IMR-90 (cell line): ENCODE data around the gene RSPO4. TPM values are rescaled to one million over a fixed set of nuclear protein-coding genes. Genes with fewer than 3 reads are reported as not detected.

Source experiments
- ATAC-seq: fragments of 200-7000 bp; cut with Tn5 transposase; 2 replicates; pipeline ENCODE4 v1.9.1; 2020; ENCODE audit warnings: low read depth, mild to moderate bottlenecking, moderate library complexity
- BruUV-seq: library from RNA; stranded (reverse); fragments of 400-500 nt; replicated peaks from 2 replicates; lab custom pipeline; 2021; lab: Mats Ljungman, UMichigan
- CTCF ChIA-PET: fragments of 300-600 bp; formaldehyde crosslinking; extraction: SDS; loops from one replicate; lab custom pipeline; 2021; ENCODE audit warnings: antibody characterized with exemption; lab: Yijun Ruan, JAX
- POLR2A ChIA-PET: fragments of 300-600 bp; sonication (Branson Sonifier 250); formaldehyde crosslinking; loops from one replicate; lab custom pipeline; 2022; ENCODE audit warnings: antibody characterized with exemption; ENCODE audit not compliant: unreplicated experiment; lab: Charles Lee
- DNase-seq: peaks from one replicate; pipeline ENCODE4 v3.0.0; 2013
- H2AFZ ChIP-seq: replicated peaks from 2 replicates; pipeline ENCODE3; 2013; ENCODE audit warnings: low read length, mild to moderate bottlenecking; ENCODE audit not compliant: poor library complexity
- H2AK5ac ChIP-seq: 2 replicates; pipeline ENCODE4 v1.6.1; 2013; ENCODE audit warnings: low read depth, low read length, inconsistent platforms
- H2AK9ac ChIP-seq: replicated peaks from 2 replicates; pipeline ENCODE3; 2013; ENCODE audit warnings: mild to moderate bottlenecking, low read depth, low read length, moderate library complexity; ENCODE audit not compliant: poor library complexity
- H2BK120ac ChIP-seq: 2 replicates; pipeline ENCODE4 v1.6.1; 2013; ENCODE audit warnings: low read depth, low read length, inconsistent platforms
- H2BK15ac ChIP-seq: 3 replicates; pipeline ENCODE4 v1.6.1; 2013; ENCODE audit warnings: low read depth, low read length, inconsistent platforms
- H2BK20ac ChIP-seq: 2 replicates; pipeline ENCODE4 v1.6.1; 2013; ENCODE audit warnings: low read depth, mild to moderate bottlenecking, inconsistent platforms, low read length, moderate library complexity
- H2BK5ac ChIP-seq: 2 replicates; pipeline ENCODE4 v1.6.1; 2013; ENCODE audit warnings: mild to moderate bottlenecking, low read depth, low read length, inconsistent platforms; ENCODE audit not compliant: poor library complexity, severe bottlenecking
- H3K14ac ChIP-seq: replicated peaks from 2 replicates; pipeline ENCODE4 v1.6.1; 2013; ENCODE audit warnings: low read depth, low read length, inconsistent platforms
- H3K18ac ChIP-seq: 2 replicates; pipeline ENCODE4 v1.6.1; 2013; ENCODE audit warnings: low read depth, low read length, control low read depth
- H3K23ac ChIP-seq: 2 replicates; pipeline ENCODE4 v1.6.1; 2013; ENCODE audit warnings: low read depth, low read length, inconsistent platforms
- H3K27ac ChIP-seq: 2 replicates; pipeline ENCODE4 v1.5.1; 2013; ENCODE audit warnings: mild to moderate bottlenecking, control low read depth, low read length; ENCODE audit not compliant: insufficient read depth
- H3K27me3 ChIP-seq: 2 replicates; pipeline ENCODE4 v1.6.1; 2013; ENCODE audit warnings: low read length; ENCODE audit not compliant: control insufficient read depth, insufficient read depth
- H3K36me3 ChIP-seq: 2 replicates; pipeline ENCODE4 v1.6.1; 2013; ENCODE audit warnings: low read length, mixed read lengths; ENCODE audit not compliant: control insufficient read depth, insufficient read depth
- H3K4ac ChIP-seq: 2 replicates; pipeline ENCODE4 v1.6.1; 2013; ENCODE audit warnings: low read depth, low read length, inconsistent platforms
- H3K4me1 ChIP-seq: 2 replicates; pipeline ENCODE4 v1.6.1; 2013; ENCODE audit warnings: low read length, mixed read lengths; ENCODE audit not compliant: control insufficient read depth, insufficient read depth
- H3K4me2 ChIP-seq: 2 replicates; pipeline ENCODE4 v1.6.1; 2013; ENCODE audit warnings: low read depth, mild to moderate bottlenecking, control low read depth, low read length, moderate library complexity
- H3K4me3 ChIP-seq: 2 replicates; pipeline ENCODE4 v1.5.1; 2013; ENCODE audit warnings: low read depth, mild to moderate bottlenecking, control low read depth, low read length, moderate library complexity; ENCODE audit not compliant: insufficient read depth
- H3K56ac ChIP-seq: 2 replicates; pipeline ENCODE4 v1.6.1; 2013; ENCODE audit warnings: low read length, inconsistent platforms; ENCODE audit not compliant: insufficient read depth; ENCODE audit errors: extremely low read depth
- H3K79me1 ChIP-seq, 2 experiments: 2 replicates each; pipeline ENCODE4 v1.6.1; 2013; ENCODE audit warnings: low read length in 2 of 2, inconsistent platforms in 1 of 2, low read depth in 1 of 2
- H3K9ac ChIP-seq: 2 replicates; pipeline ENCODE4 v1.6.1; 2013; ENCODE audit warnings: low read depth, low read length, control low read depth
- H3K9me1 ChIP-seq: 2 replicates; pipeline ENCODE4 v1.6.1; 2013; ENCODE audit warnings: low read length, inconsistent platforms; ENCODE audit not compliant: insufficient read depth
- H3K9me3 ChIP-seq: 2 replicates; pipeline ENCODE4 v1.6.1; 2013; ENCODE audit warnings: low read length; ENCODE audit not compliant: control insufficient read depth, insufficient read depth
- H4K20me1 ChIP-seq: 2 replicates; pipeline ENCODE4 v1.6.1; 2013; ENCODE audit warnings: low read length, inconsistent platforms; ENCODE audit not compliant: insufficient read depth
- H4K5ac ChIP-seq: 2 replicates; pipeline ENCODE4 v1.6.1; 2013; ENCODE audit warnings: mild to moderate bottlenecking, low read depth, low read length, control low read depth
- H4K8ac ChIP-seq, 2 experiments: 2 replicates each; pipeline ENCODE4 v1.6.1; 2013; ENCODE audit warnings: low read depth in 2 of 2, low read length in 2 of 2, control low read depth in 1 of 2, inconsistent platforms in 1 of 2
- H4K91ac ChIP-seq: 2 replicates; pipeline ENCODE4 v1.6.1; 2013; ENCODE audit warnings: low read depth, low read length, inconsistent platforms; ENCODE audit not compliant: insufficient read depth
- CEBPB ChIP-seq: IDR thresholded peaks from 2 replicates; pipeline ENCODE4 v1.6.1; 2012; ENCODE audit warnings: low read depth, low read length, improper control_type of control experiment
- MAFK ChIP-seq: IDR thresholded peaks from 2 replicates; pipeline ENCODE4 v1.6.1; 2012; ENCODE audit warnings: low read depth, low read length, improper control_type of control experiment
- MAZ ChIP-seq: IDR thresholded peaks from 2 replicates; pipeline ENCODE4 v1.6.1; 2012; ENCODE audit warnings: low read depth, mild to moderate bottlenecking, low read length, improper control_type of control experiment, moderate library complexity, borderline replicate concordance
- POLR2A ChIP-seq: IDR thresholded peaks from 2 replicates; pipeline ENCODE4 v1.6.1; 2012; ENCODE audit warnings: mild to moderate bottlenecking, low read depth, low read length
- RAD21 ChIP-seq: IDR thresholded peaks from 2 replicates; pipeline ENCODE4 v1.6.1; 2012; ENCODE audit warnings: low read length, improper control_type of control experiment
- RFX5 ChIP-seq: IDR thresholded peaks from 2 replicates; pipeline ENCODE4 v1.8.0; 2012; ENCODE audit warnings: low read depth, mild to moderate bottlenecking, low read length, moderate library complexity
- WGBS, 2 experiments: methylation state at CpG; one replicate each; pipeline versions ENCODE4 v1.1.5 to v1.1.7; 2013; ENCODE audit warnings: missing lambda C conversion rate in 2 of 2; ENCODE audit not compliant: insufficient read length in 1 of 2; ENCODE audit errors: extremely low coverage in 2 of 2; 5-methylcytosine and 5-hydroxymethylcytosine counted together
- dilution Hi-C: fragments of 300-500 bp; cut with HindIII; formaldehyde crosslinking; loops from one replicate; pipeline ENCODE4 v1.14.3; 2018; ENCODE audit warnings: low sequenced_read_pairs; ENCODE audit not compliant: unreplicated experiment
- in situ Hi-C: fragments of 300-500 bp; cut with MboI; formaldehyde crosslinking; loops from 3 replicates; pipeline ENCODE4 v1.14.3; 2019; ENCODE audit warnings: low sequenced_read_pairs, inconsistent platforms, mixed read lengths
- intact Hi-C: fragments of 100-400 bp; cut with micrococcal nuclease; formaldehyde crosslinking; loops from 2 replicates; pipeline ENCODE4 v1.10.0; 2022
- polyA plus RNA-seq, 3 experiments: library from polyadenylated mRNA; depleted of rRNA; stranded (reverse); fragments of >200 nt; gene quantifications; 2 replicates each; pipeline ENCODE4 v1.2.3, GENCODE V29; 2012; ENCODE audit warnings: low replicate concordance in 1 of 3
- total RNA-seq: library from RNA; depleted of rRNA; stranded (reverse); fragments of >200 nt; gene quantifications from 2 replicates; pipeline ENCODE4 v1.2.3, GENCODE V29; 2012

RSPO4 gene
- total and polyA plus RNA-seq, 2 of the 4 experiments (the other 2 are of a cell fraction) = not detected

DNA sequence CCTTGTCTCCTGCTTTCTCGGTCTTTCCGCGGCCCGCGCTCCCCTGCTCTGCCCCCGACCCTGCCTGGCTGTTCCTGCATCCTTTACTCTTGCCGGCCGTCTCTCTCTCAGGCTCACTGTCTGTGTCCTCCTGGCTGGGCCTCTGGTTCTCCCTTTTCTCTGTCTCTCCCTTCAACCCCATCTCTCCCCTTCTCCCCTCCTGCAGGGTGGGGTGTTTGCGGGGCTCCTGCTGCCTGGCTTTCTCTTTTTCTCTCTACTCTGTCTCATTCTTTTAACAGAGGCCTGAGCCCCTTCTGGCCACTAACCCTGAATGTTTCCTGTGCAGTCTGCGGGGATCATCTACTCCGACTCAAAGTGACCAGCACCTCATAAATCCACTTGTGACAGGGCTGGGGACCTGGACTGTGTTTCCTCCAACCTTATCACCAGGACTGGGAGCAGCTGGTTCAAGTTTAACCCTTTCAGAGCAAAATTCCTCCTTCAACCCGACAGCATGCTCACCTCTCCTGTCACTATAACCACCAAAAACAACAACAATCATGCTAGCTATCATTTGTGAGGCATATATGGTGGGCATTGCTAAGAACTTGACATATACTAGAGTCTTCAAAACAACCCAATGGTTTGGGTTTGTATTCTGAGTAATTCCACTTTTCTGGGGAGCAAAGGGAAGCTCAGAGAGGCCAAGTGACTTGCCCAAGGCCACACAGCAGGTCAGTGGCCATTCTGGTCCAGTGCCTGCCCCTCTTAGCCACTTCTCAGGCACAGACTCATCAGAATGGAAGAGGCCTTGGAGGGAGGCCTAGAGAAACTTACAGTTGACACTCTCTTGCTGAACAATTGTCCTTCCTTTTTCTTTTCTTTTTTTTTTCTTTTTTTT is 811 bp upstream of the RSPO4 start:
- intact Hi-C loops = no loop called here
- Histone ChIP-seq H3K9me1 (no peaks in the 10 kb centered on the region), H2BK120ac (no peak overlapping the region), H3K4me2 (no peak overlapping the region), H2AK9ac (no peak overlapping the region), H2BK5ac (no peak overlapping the region), H3K18ac (no peak overlapping the region), H2BK15ac (no peak overlapping the region), H3K56ac (no peak overlapping the region), H2AK5ac (no peak overlapping the region), H3K14ac (no peak overlapping the region), H3K23ac (no peak overlapping the region), H3K4me1 (no peaks in the 10 kb centered on the region), H3K9me3 (no peaks in the 10 kb centered on the region), H3K27ac (no peak overlapping the region), H2BK20ac (no peak overlapping the region), H4K5ac (no peak overlapping the region), H4K8ac (no peak overlapping the region), H3K27me3 (peaks cover 26% of the 10 kb centered on the region), H3K36me3 (no peaks in the 10 kb centered on the region), H3K4ac (no peak overlapping the region), H4K20me1 (no peaks in the 10 kb centered on the region), H3K4me3 (no peak overlapping the region), H3K79me1 (no peaks in the 10 kb centered on the region), H3K9ac (no peak overlapping the region), H4K91ac (no peak overlapping the region), H2AFZ (no peak overlapping the region)
- CTCF ChIA-PET = no interaction called here
- 0% methylated on average over 7 of the region's 12 CpGs; no CpG with 5 or more reads in 1 of the 2 experiments for WGBS, 2 experiments
- DNase-seq (no peak), ATAC-seq (no peak)
- POLR2A ChIA-PET = no interaction called here
- BruUV-seq = no TSS peak
- in situ Hi-C loops = no loop called here
- TF ChIP-seq MAFK = no peak
- no peak for TF ChIP-seq RFX5
- TF ChIP-seq RAD21 = no peak
- TF ChIP-seq POLR2A = no peak
- no peak for TF ChIP-seq CEBPB
- TF ChIP-seq MAZ = no peak
- dilution Hi-C loops = no loop called here
